ENCODE results near the gene SEL1L. TPM values are rescaled to one million over a fixed set of nuclear protein-coding genes. Genes with fewer than 3 reads are reported as not detected.
"Not testable (repeated sequence)": the region's sequence is repeated elsewhere in the genome, so short reads cannot be mapped to it uniquely, and the experiment has no call there.

Gene SEL1L
- total RNA-seq, 2 experiments from 2014 or later = 58.3 to 185 TPM

- no peaks in the 10 kb centered on the region for H4K20me1 ChIP-seq (ENCODE audit: insufficient read depth, low read length)
- TF ChIP-seq EZH2phosphoT487 (IDR thresholded peaks at IDR 0.05; ENCODE audit: borderline replicate concordance, low read depth, low read length) (no peak), CTCF (conservative IDR thresholded peaks at IDR 0.05; ENCODE audit: low read length) (no peak)
- H3K4me2 ChIP-seq (ENCODE audit: low read length) = peak overlapping the region; percentile 70
- intact Hi-C loops (cut with micrococcal nuclease; ENCODE audit: unreplicated experiment) = loop anchor here (1.0 to 5.0 kb wide), 6 partner anchors 58 to 540 kb away; partner anchors contain the start of gene SEL1L
- peaks cover 5% of the 10 kb centered on the region; the same call in 1 of the 2 replicates for H3K79me2 ChIP-seq (ENCODE audit: insufficient read depth, low read depth, low read length)
- no peaks in the 10 kb centered on the region for H3K9me2 ChIP-seq (ENCODE audit: insufficient read depth, low read length)
- peaks cover 30% of the 10 kb centered on the region for H3K36me3 ChIP-seq (ENCODE audit: insufficient read depth, low read length)
- ChIA-PET CTCF (ENCODE audit: unreplicated experiment) (interaction anchor here (0.8 to 3.3 kb wide), 2 partner anchors 59 to 202 kb away, joined by 3 to 12 read pairs; no protein-coding TSS in a partner anchor), POLR2A (interaction anchor here (0.6 to 4.4 kb wide), 8 partner anchors 12 to 513 kb away, joined by 3 to 108 read pairs (median 4); partner anchors contain the start of gene SEL1L)
- H3K27ac ChIP-seq (ENCODE audit: low read depth, low read length, poor library complexity, severe bottlenecking) = peak overlapping the region; percentile 97
- peak; percentile 94 for DNase-seq (ENCODE audit: low spot score)
- H2AFZ ChIP-seq (ENCODE audit: low read length) = no peak overlapping the region
- no TSS peak for BruUV-seq (replicated peaks)
- no peaks in the 10 kb centered on the region for H3K9me3 ChIP-seq (ENCODE audit: low read length)
- H3K4me3 ChIP-seq (ENCODE audit: low read depth, low read length, poor library complexity, severe bottlenecking) = peak overlapping the region; percentile 43
- H3K4me1 ChIP-seq (ENCODE audit: insufficient read depth, low read length, poor library complexity, severe bottlenecking) = peaks cover 92% of the 10 kb centered on the region
These were observed 62.6 kb downstream of the SEL1L start for GRCh38 chr14:81471062-81471461.

- H3K79me2 ChIP-seq (ENCODE audit: insufficient read depth, low read depth, low read length); H3K9me2 ChIP-seq (ENCODE audit: insufficient read depth, low read length); H2AFZ ChIP-seq (ENCODE audit: low read length); H3K9me3 ChIP-seq (ENCODE audit: low read length); H4K20me1 ChIP-seq (ENCODE audit: insufficient read depth, low read length): not testable (repeated sequence)
- peak; percentile 51 for DNase-seq (ENCODE audit: low spot score)
- ChIA-PET CTCF (ENCODE audit: unreplicated experiment) (interaction anchor here (0.8 kb wide), 1 partner anchor 202 kb away, joined by 3 read pairs; no protein-coding TSS in a partner anchor), POLR2A (interaction anchor here (0.5 to 4.4 kb wide), 11 partner anchors 13 to 1858 kb away, joined by 3 to 108 read pairs (median 4); partner anchors contain the start of gene SEL1L)
- BruUV-seq (replicated peaks) = TSS peak; percentile 76
- Histone ChIP-seq H3K4me3 (ENCODE audit: low read depth, low read length, poor library complexity, severe bottlenecking) (peak overlapping the region; percentile 28), H3K27ac (ENCODE audit: low read depth, low read length, poor library complexity, severe bottlenecking) (peak overlapping the region; percentile 97), H3K4me2 (ENCODE audit: low read length) (peak overlapping the region; percentile 70), H3K36me3 (ENCODE audit: insufficient read depth, low read length) (peaks cover 24% of the 10 kb centered on the region), H3K4me1 (ENCODE audit: insufficient read depth, low read length, poor library complexity, severe bottlenecking) (peaks cover 93% of the 10 kb centered on the region)
- intact Hi-C loops (cut with micrococcal nuclease; ENCODE audit: unreplicated experiment) = loop anchor here (1.0 to 5.0 kb wide), 3 partner anchors 251 to 493 kb away; no protein-coding TSS in a partner anchor
These were observed 63.2 kb downstream of the SEL1L start for GRCh38 chr14:81470557-81470826.

- Histone ChIP-seq H3K9me2 (ENCODE audit: insufficient read depth, low read length) (no peaks in the 10 kb centered on the region), H3K4me2 (ENCODE audit: low read length) (no peak overlapping the region), H2AFZ (ENCODE audit: low read length) (no peak overlapping the region; the same call in 1 of the 2 replicates), H4K20me1 (ENCODE audit: insufficient read depth, low read length) (no peaks in the 10 kb centered on the region), H3K9me3 (ENCODE audit: low read length) (no peaks in the 10 kb centered on the region), H3K4me1 (ENCODE audit: insufficient read depth, low read length, poor library complexity, severe bottlenecking) (peaks cover 71% of the 10 kb centered on the region), H3K36me3 (ENCODE audit: insufficient read depth, low read length) (no peaks in the 10 kb centered on the region), H3K4me3 (ENCODE audit: low read depth, low read length, poor library complexity, severe bottlenecking) (no peak overlapping the region), H3K79me2 (ENCODE audit: insufficient read depth, low read depth, low read length) (no peaks in the 10 kb centered on the region), H3K27ac (ENCODE audit: low read depth, low read length, poor library complexity, severe bottlenecking) (no peak overlapping the region)
- ChIA-PET CTCF (ENCODE audit: unreplicated experiment) (interaction anchor here (1.1 kb wide), 1 partner anchor 484 kb away, joined by 3 read pairs; no protein-coding TSS in a partner anchor), POLR2A (interaction anchor here (0.7 to 1.7 kb wide), 6 partner anchors 10 to 506 kb away, joined by 3 to 6 read pairs (median 4); partner anchors contain the start of gene GTF2A1)
- DNase-seq (ENCODE audit: low spot score) = no peak
- TF ChIP-seq EZH2phosphoT487 (IDR thresholded peaks at IDR 0.05; ENCODE audit: borderline replicate concordance, low read depth, low read length) (no peak), CTCF (conservative IDR thresholded peaks at IDR 0.05; ENCODE audit: low read length) (no peak)
- intact Hi-C loops (cut with micrococcal nuclease; ENCODE audit: unreplicated experiment) = no loop called here
- no TSS peak for BruUV-seq (replicated peaks)
These were observed 66.8 kb downstream of the SEL1L start for GRCh38 chr14:81466854-81467253.
